GM12873 (cell line): ENCODE measurements around the gene IQGAP2.

Source experiments
- CTCF ChIP-seq: IDR thresholded peaks from 2 replicates; pipeline ENCODE4 v1.5.1; 2012; ENCODE audit warnings: low read depth, mild to moderate bottlenecking, moderate library complexity, low read length, control low read depth; ENCODE audit not compliant: insufficient read depth; ENCODE audit errors: missing control alignments

The IQGAP2 gene

GRCh38 chr5:76548525-76549229 is 145.6 kb downstream of the IQGAP2 start:
- no peak for TF ChIP-seq CTCF

GRCh38 chr5:76552546-76552945 is 149.5 kb downstream of the IQGAP2 start:
- TF ChIP-seq CTCF: no peak

- no peak for TF ChIP-seq CTCF
These were observed 150.2 kb downstream of the IQGAP2 start for GRCh38 chr5:76553251-76553650.

- TF ChIP-seq CTCF: no peak
These were observed 152.0 kb downstream of the IQGAP2 start for GRCh38 chr5:76555114-76555513.

GRCh38 chr5:76555717-76556116 is 152.6 kb downstream of the IQGAP2 start:
- TF ChIP-seq CTCF: no peak

GRCh38 chr5:76556511-76557221 is 153.6 kb downstream of the IQGAP2 start:
- no peak for TF ChIP-seq CTCF

GRCh38 chr5:76560952-76561891 is 158.1 kb downstream of the IQGAP2 start:
- TF ChIP-seq CTCF: no peak
